Kidney epithelial cell (primary cell): Measurements from ENCODE around the gene CA11. TPM values are rescaled to one million over a fixed set of nuclear protein-coding genes. Genes with fewer than 3 reads are reported as not detected.

ENCODE experiments used
- DNase-seq: peaks from one replicate; pipeline ENCODE4 v3.0.0-alpha.2; 2010; ENCODE audit warnings: low read depth
- H3K27me3 ChIP-seq: 2 replicates; pipeline ENCODE4 v1.6.0; 2011; ENCODE audit warnings: low read length; ENCODE audit not compliant: control insufficient read depth, insufficient read depth
- H3K36me3 ChIP-seq: 2 replicates; pipeline ENCODE4 v1.5.1; 2011; ENCODE audit warnings: low read length; ENCODE audit not compliant: control insufficient read depth, insufficient read depth
- H3K4me3 ChIP-seq: 2 replicates; pipeline ENCODE4 v1.5.1; 2011; ENCODE audit warnings: low read depth, mild to moderate bottlenecking, control low read depth, low read length
- total RNA-seq: library from RNA; depleted of rRNA; stranded (reverse); fragments of >200 nt; gene quantifications from 2 replicates; pipeline ENCODE4 v1.2.3, GENCODE V29; 2015
- TF ChIP-seq, protein P1 (sequence below): IDR thresholded peaks from 2 replicates; pipeline ENCODE4 v1.5.1; 2011; ENCODE audit warnings: mild to moderate bottlenecking, moderate library complexity, low read length, control low read depth, inconsistent platforms; ENCODE audit not compliant: insufficient read depth, poor library complexity, severe bottlenecking

Gene CA11
- total RNA-seq, 1 donor from 2014 or later, result 1.1 TPM

DNA sequence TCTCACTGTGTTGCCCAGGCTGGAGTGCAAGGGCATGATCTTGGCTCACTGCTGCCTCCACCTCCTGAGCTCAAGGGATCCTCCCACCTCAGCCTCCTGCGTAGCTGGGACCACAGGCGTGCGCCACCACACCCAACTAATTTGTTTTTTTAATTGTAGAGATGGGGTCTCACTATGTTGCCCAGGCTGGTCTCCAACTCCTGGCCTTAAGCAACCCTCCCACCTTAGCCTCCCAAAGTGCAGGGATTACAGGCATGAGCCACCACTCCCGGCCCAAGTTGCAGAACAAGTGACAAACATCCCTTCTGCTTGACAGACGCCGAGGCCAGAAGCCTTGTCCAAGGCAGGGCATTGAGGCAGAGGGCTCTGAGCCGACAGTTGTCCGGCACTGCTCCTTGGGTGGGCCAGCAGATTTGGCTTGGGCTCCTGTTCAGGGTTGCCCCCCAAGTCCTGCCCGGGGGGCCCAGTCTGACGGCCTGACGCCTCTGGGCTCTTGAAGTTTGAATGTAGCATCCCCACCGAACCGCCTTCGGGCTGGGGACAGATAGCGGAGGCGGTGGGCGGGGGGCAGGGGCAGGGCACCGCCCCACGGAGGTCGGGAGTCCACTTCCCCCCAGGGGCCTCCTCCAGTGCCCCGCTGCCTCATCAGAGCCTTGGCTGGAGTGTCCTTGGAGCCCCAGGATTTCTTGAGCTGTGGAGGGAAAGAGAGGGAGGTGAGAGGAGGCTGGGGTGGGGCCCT, 45.1 kb downstream of the CA11 start:
- Histone ChIP-seq H3K36me3 (no peaks in the 10 kb centered on the region), H3K27me3 (peaks cover 11% of the 10 kb centered on the region), H3K4me3 (no peak overlapping the region)
- TF ChIP-seq, protein P1, sequence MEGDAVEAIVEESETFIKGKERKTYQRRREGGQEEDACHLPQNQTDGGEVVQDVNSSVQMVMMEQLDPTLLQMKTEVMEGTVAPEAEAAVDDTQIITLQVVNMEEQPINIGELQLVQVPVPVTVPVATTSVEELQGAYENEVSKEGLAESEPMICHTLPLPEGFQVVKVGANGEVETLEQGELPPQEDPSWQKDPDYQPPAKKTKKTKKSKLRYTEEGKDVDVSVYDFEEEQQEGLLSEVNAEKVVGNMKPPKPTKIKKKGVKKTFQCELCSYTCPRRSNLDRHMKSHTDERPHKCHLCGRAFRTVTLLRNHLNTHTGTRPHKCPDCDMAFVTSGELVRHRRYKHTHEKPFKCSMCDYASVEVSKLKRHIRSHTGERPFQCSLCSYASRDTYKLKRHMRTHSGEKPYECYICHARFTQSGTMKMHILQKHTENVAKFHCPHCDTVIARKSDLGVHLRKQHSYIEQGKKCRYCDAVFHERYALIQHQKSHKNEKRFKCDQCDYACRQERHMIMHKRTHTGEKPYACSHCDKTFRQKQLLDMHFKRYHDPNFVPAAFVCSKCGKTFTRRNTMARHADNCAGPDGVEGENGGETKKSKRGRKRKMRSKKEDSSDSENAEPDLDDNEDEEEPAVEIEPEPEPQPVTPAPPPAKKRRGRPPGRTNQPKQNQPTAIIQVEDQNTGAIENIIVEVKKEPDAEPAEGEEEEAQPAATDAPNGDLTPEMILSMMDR, result no peak
- no peak for DNase-seq

DNA sequence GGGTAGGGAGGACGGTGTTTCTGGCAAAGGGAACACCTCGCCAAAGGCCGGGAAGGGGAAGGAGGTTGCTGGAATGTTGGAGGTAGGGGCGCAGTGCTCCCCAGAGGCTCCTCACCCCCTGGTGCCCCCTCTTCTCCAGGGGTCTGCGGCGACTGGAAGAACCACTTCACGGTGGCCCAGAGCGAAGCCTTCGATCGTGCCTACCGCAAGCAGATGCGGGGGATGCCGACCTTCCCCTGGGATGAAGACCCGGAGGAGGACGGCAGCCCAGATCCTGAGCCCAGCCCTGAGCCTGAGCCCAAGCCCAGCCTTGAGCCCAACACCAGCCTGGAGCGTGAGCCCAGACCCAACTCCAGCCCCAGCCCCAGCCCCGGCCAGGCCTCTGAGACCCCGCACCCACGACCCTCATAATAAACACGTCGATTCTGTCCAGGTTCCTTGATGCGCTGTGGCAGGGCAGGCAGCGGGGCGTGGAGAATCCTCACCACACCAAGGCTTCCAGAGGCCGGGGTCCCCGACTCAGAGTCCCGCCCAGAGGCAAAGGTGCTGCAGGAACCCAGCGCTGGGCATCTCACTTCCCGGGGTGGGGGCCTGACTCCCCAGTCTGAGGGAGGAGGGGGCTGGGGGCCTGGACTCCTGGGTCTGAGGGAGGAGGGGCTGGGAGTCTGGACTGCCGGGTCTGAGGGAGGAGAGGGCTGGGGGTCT, 46.8 kb downstream of the CA11 start:
- H3K36me3 ChIP-seq, result no peaks in the 10 kb centered on the region
- TF ChIP-seq, protein P1, result no peak
- peaks cover 11% of the 10 kb centered on the region for H3K27me3 ChIP-seq
- no peak overlapping the region for H3K4me3 ChIP-seq
- DNase-seq, result no peak

DNA sequence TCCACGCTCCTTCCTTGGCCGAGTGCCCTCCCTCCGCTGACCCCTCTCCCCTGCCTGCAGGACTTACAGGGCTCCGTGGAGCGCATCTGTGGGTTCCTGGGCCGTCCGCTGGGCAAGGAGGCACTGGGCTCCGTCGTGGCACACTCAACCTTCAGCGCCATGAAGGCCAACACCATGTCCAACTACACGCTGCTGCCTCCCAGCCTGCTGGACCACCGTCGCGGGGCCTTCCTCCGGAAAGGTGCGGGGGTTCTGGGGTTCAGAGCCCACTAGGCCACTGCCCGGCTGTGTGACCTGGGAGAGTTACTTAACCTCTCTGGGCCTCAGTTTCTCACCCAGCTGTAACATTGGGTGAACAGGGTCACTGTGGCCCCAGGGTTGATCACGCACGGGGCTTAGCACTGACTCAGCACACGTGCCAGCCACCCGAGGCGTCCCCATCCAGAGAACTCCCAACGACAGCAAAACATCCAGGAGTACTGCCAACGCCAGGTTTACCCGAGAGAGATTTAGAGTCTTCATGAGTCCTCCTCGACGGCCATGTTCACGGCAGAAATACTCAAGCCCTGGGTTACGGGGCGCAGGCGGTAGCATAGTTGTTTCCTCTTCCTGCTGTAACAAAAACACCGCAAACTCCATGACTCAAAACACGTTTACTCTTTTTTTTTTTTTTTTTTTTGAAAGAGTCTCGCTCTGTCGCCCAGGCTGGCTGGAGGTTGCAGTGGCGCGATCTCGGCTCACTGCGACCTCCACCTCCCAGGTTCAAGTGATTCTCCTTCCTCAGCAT, 49.1 kb downstream of the CA11 start:
- DNase-seq, result no peak
- Histone ChIP-seq H3K4me3 (no peak overlapping the region), H3K27me3 (peaks cover 11% of the 10 kb centered on the region), H3K36me3 (no peaks in the 10 kb centered on the region)
- TF ChIP-seq, protein P1, result no peak

DNA sequence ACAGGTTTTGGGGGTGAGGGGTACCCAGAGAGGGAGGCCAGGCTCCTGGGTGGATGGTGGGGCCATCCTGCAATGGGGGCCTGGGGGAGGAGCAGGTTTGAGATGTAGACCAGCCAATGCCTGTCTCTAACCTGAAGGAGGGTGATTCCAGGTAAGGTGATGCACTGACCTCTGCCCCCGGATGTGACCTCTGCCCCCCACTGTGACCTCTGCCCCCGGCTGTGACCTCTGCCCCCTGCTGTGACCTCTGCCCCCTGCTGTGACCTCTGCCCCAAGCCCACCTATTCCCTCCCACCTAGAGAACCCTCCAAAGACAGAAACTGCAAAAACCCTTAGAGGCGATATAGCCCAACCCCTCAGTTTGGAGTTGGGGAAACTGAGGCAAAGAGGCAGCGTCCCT, 49.8 kb downstream of the CA11 start:
- H3K4me3 ChIP-seq, result no peak overlapping the region
- no peaks in the 10 kb centered on the region for H3K36me3 ChIP-seq
- H3K27me3 ChIP-seq, result peaks cover 11% of the 10 kb centered on the region
- no peak for DNase-seq
- TF ChIP-seq, protein P1, result no peak

DNA sequence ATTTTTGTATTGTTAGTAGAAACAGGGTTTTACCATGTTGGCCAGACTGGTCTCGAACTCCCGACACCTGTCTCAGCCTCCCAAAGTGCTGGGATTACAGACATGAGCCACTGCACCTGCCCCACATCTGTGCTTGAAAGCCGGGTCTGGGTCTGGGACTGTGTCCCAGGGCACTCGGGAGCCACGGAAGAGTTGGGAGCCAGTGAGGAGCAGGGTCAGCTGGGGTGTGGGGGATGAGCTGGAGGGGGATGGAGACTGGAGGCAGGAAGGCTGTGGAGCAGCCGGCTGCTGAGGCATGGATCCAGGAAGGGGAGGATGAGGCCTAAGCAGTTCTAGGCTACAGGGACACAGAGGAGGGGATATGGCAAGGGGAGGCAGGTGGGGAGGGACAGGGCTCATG, 50.2 kb downstream of the CA11 start:
- no peaks in the 10 kb centered on the region for H3K36me3 ChIP-seq
- no peak for DNase-seq
- TF ChIP-seq, protein P1, result no peak
- peaks cover 11% of the 10 kb centered on the region for H3K27me3 ChIP-seq
- H3K4me3 ChIP-seq, result no peak overlapping the region
